ENCODE results near the gene EMC10.

DNA sequence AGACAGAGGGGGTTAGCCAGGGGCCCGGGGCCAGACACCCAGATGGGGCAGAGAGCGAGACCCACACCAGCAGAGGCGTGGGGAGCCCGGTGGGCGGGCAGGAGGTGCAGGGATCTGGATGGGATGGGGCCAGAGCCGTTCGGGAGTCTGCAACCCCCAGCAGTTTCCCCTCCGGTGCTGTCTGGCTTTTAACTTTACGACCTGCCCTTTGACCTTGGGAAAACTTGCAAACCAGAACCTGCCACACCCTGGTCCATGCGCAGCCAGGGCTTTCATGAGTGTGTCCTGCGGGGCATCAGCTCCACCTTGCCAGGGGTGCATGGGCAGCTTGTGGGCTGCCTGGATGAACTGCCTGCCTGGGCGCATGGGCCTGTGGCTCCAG lies 24.9 kb downstream of the EMC10 start:
- TF ChIP-seq POLR2AphosphoS5 (IDR thresholded peaks at IDR 0.05) (no peak), POLR2A (IDR thresholded peaks at IDR 0.05) (no peak)
- TF ChIP-seq, protein P1, sequence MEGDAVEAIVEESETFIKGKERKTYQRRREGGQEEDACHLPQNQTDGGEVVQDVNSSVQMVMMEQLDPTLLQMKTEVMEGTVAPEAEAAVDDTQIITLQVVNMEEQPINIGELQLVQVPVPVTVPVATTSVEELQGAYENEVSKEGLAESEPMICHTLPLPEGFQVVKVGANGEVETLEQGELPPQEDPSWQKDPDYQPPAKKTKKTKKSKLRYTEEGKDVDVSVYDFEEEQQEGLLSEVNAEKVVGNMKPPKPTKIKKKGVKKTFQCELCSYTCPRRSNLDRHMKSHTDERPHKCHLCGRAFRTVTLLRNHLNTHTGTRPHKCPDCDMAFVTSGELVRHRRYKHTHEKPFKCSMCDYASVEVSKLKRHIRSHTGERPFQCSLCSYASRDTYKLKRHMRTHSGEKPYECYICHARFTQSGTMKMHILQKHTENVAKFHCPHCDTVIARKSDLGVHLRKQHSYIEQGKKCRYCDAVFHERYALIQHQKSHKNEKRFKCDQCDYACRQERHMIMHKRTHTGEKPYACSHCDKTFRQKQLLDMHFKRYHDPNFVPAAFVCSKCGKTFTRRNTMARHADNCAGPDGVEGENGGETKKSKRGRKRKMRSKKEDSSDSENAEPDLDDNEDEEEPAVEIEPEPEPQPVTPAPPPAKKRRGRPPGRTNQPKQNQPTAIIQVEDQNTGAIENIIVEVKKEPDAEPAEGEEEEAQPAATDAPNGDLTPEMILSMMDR (IDR thresholded peaks at IDR 0.05), result no peak

All from prostate gland (tissue), 2 donors.